AG04449 (cell line): ENCODE measurements around the gene CDYL2.

Source experiments
- CTCF ChIA-PET: fragments of 350-600 bp; formaldehyde crosslinking; extraction: SDS; loops from one replicate; lab custom pipeline; 2021; ENCODE audit warnings: antibody characterized with exemption; lab: Yijun Ruan, JAX
- POLR2A ChIA-PET: fragments of 400-600, 350-600 bp; formaldehyde crosslinking; extraction: SDS; loops from one replicate; lab custom pipeline; 2020; ENCODE audit warnings: antibody characterized with exemption, inconsistent platforms; lab: Yijun Ruan, JAX
- DNase-seq: peaks from one replicate; pipeline ENCODE4 v3.0.0-alpha.2; 2010; ENCODE audit warnings: low read depth, low spot score
- H3K4me3 ChIP-seq: 2 replicates; pipeline ENCODE4 v1.5.1; 2011; ENCODE audit warnings: low read depth, mild to moderate bottlenecking, control low read depth, low read length
- CTCF ChIP-seq: IDR thresholded peaks from one replicate; pipeline ENCODE4 v1.5.1; 2011; ENCODE audit warnings: mild to moderate bottlenecking, moderate library complexity, low read length, control low read depth, inconsistent platforms; ENCODE audit not compliant: insufficient read depth; ENCODE audit errors: missing control alignments

Gene CDYL2

GRCh38 chr16:80846275-80846674 is 41.9 kb upstream of the CDYL2 start:
- POLR2A ChIA-PET, result no interaction called here
- no peak for DNase-seq
- no peak overlapping the region for H3K4me3 ChIP-seq
- TF ChIP-seq CTCF, result no peak
- CTCF ChIA-PET, result interaction anchor here (0.6 to 1.5 kb wide), 2 partner anchors 21 to 1785 kb away, joined by 3 read pairs; no protein-coding TSS in a partner anchor

DNA sequence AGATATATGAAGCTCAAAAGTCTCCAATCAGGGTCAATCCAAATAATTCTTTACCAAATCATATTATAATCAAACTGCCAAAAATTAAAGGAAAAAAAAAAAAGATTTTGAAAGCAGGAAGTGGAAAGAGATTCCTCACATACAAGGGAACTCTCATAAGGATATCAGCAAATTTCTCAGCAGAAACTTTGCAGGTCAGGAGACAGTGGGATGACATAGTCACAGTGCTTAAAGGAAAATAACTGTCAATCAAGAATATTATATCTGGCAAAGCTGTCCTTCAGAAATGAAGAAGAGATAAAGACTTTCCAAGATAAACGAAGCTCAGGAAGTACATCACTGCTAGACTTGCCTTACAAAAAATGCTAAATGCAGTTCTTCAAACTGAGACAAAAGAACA is 40.0 kb upstream of the CDYL2 start:
- no peak for DNase-seq
- CTCF ChIA-PET, result interaction anchor here (0.8 kb wide), 1 partner anchor 15 kb away, joined by 3 read pairs; no protein-coding TSS in a partner anchor

DNA sequence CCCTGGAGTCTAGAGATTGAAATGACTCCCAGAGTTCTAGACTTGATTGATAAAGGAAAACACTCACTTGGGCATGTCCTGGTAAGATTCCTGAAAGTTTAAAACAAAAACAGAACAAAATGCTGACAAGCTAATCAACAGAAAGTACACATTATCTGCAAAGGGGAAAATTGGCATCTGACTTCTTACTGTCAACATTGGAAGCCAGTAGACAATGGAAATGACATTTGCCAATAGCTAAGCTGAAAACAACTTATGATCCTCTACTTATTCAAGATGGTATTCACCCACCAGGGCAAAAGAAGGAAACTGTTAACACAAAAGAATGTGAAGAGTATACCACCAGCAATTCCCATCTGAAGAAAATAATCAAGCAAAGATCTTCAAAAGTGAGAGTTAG is 36.8 kb upstream of the CDYL2 start:
- ChIA-PET POLR2A (no interaction called here), CTCF (interaction anchor here (1.0 kb wide), 1 partner anchor 11 kb away, joined by 3 read pairs; no protein-coding TSS in a partner anchor)
- no peak for DNase-seq
- no peak for TF ChIP-seq CTCF
- H3K4me3 ChIP-seq, result no peak overlapping the region

More for the DNA sequence above, 40.0 kb upstream of the CDYL2 start:
- POLR2A ChIA-PET, result no interaction called here
- H3K4me3 ChIP-seq, result no peak overlapping the region
- TF ChIP-seq CTCF, result no peak

DNA sequence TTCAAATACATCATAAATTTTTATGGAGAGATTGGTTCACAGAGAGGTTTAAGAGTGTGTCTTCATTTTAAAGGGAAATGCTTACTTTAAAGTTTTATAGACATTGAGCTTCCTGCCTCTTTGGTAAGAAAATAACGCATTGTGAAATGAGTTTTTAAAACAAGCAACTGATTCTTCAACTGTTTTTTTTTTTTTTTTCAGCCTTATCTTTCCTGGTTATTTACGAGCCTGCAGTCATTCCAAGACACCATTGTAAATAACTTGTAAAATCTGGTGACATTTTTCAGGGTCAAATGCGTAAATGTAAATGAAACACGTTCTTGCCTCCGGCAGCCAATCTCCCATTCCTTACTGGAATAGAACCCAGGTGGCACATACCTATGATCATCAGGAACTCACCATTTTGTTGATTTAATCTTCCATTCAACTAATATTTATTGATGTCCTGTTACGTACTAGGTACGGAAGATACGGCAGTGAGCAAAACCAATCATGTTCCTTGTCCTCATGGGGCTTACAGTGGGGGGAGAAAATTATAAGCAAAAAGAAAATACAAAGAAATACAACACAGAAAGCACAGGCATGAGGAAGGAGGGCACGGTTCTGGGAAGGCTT is 33.2 kb upstream of the CDYL2 start:
- ChIA-PET CTCF (interaction anchor here (1.1 to 3.2 kb wide), 2 partner anchors 12 to 371 kb away, joined by 3 to 13 read pairs; no protein-coding TSS in a partner anchor), POLR2A (no interaction called here)
- no peak for DNase-seq
- TF ChIP-seq CTCF, result no peak
- no peak overlapping the region for H3K4me3 ChIP-seq

DNA sequence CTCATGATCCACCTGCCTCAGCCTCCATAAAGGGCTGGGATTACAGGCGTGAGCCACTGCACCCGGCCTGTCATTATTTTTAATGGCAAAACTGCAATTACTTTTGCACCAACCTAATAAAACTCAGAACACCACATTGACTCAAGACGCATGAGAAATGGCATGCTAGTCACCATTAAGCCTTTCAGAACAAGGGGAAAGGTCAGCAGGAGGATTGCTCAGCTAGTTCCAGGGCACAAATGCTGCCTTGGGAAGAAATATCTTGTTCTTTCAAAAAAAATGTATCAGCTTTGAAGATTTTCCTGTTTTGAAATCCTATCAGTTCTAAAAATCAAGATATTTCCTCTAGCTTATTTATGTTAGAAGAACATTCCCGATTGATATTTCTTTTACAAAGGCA is 32.4 kb upstream of the CDYL2 start:
- POLR2A ChIA-PET, result no interaction called here
- DNase-seq, result no peak
- CTCF ChIA-PET, result interaction anchor here (1.1 to 3.2 kb wide), 2 partner anchors 12 to 370 kb away, joined by 3 to 13 read pairs; no protein-coding TSS in a partner anchor
- no peak for TF ChIP-seq CTCF
- H3K4me3 ChIP-seq, result no peak overlapping the region

- ChIA-PET CTCF (interaction anchor here (3.2 kb wide), 1 partner anchor 11 kb away, joined by 13 read pairs; no protein-coding TSS in a partner anchor), POLR2A (no interaction called here)
- TF ChIP-seq CTCF, result no peak
These were observed 31.8 kb upstream of the CDYL2 start for GRCh38 chr16:80836202-80836601.

More at GRCh38 chr16:80836202-80836601, 31.8 kb upstream of the CDYL2 start:
- DNase-seq, result no peak
- H3K4me3 ChIP-seq, result no peak overlapping the region
